IMR-90 (cell line): ENCODE results near the gene NKD1. TPM values are rescaled to one million over a fixed set of nuclear protein-coding genes. Genes with fewer than 3 reads are reported as not detected.

Source experiments
- ATAC-seq: fragments of 200-7000 bp; cut with Tn5 transposase; 2 replicates; pipeline ENCODE4 v1.9.1; 2020; ENCODE audit warnings: low read depth, mild to moderate bottlenecking, moderate library complexity
- BruUV-seq: library from RNA; stranded (reverse); fragments of 400-500 nt; replicated peaks from 2 replicates; lab custom pipeline; 2021; lab: Mats Ljungman, UMichigan
- CTCF ChIA-PET: fragments of 300-600 bp; formaldehyde crosslinking; extraction: SDS; loops from one replicate; lab custom pipeline; 2021; ENCODE audit warnings: antibody characterized with exemption; lab: Yijun Ruan, JAX
- POLR2A ChIA-PET: fragments of 300-600 bp; sonication (Branson Sonifier 250); formaldehyde crosslinking; loops from one replicate; lab custom pipeline; 2022; ENCODE audit warnings: antibody characterized with exemption; ENCODE audit not compliant: unreplicated experiment; lab: Charles Lee
- DNase-seq: peaks from one replicate; pipeline ENCODE4 v3.0.0; 2013
- H2AFZ ChIP-seq: replicated peaks from 2 replicates; pipeline ENCODE3; 2013; ENCODE audit warnings: low read length, mild to moderate bottlenecking; ENCODE audit not compliant: poor library complexity
- H2AK5ac ChIP-seq: 2 replicates; pipeline ENCODE4 v1.6.1; 2013; ENCODE audit warnings: low read depth, low read length, inconsistent platforms
- H2AK9ac ChIP-seq: replicated peaks from 2 replicates; pipeline ENCODE3; 2013; ENCODE audit warnings: mild to moderate bottlenecking, low read depth, low read length, moderate library complexity; ENCODE audit not compliant: poor library complexity
- H2BK120ac ChIP-seq: 2 replicates; pipeline ENCODE4 v1.6.1; 2013; ENCODE audit warnings: low read depth, low read length, inconsistent platforms
- H2BK15ac ChIP-seq: 3 replicates; pipeline ENCODE4 v1.6.1; 2013; ENCODE audit warnings: low read depth, low read length, inconsistent platforms
- H2BK20ac ChIP-seq: 2 replicates; pipeline ENCODE4 v1.6.1; 2013; ENCODE audit warnings: low read depth, mild to moderate bottlenecking, inconsistent platforms, low read length, moderate library complexity
- H2BK5ac ChIP-seq: 2 replicates; pipeline ENCODE4 v1.6.1; 2013; ENCODE audit warnings: mild to moderate bottlenecking, low read depth, low read length, inconsistent platforms; ENCODE audit not compliant: poor library complexity, severe bottlenecking
- H3K14ac ChIP-seq: replicated peaks from 2 replicates; pipeline ENCODE4 v1.6.1; 2013; ENCODE audit warnings: low read depth, low read length, inconsistent platforms
- H3K18ac ChIP-seq: 2 replicates; pipeline ENCODE4 v1.6.1; 2013; ENCODE audit warnings: low read depth, low read length, control low read depth
- H3K23ac ChIP-seq: 2 replicates; pipeline ENCODE4 v1.6.1; 2013; ENCODE audit warnings: low read depth, low read length, inconsistent platforms
- H3K27ac ChIP-seq: 2 replicates; pipeline ENCODE4 v1.5.1; 2013; ENCODE audit warnings: mild to moderate bottlenecking, control low read depth, low read length; ENCODE audit not compliant: insufficient read depth
- H3K27me3 ChIP-seq: 2 replicates; pipeline ENCODE4 v1.6.1; 2013; ENCODE audit warnings: low read length; ENCODE audit not compliant: control insufficient read depth, insufficient read depth
- H3K36me3 ChIP-seq: 2 replicates; pipeline ENCODE4 v1.6.1; 2013; ENCODE audit warnings: low read length, mixed read lengths; ENCODE audit not compliant: control insufficient read depth, insufficient read depth
- H3K4ac ChIP-seq: 2 replicates; pipeline ENCODE4 v1.6.1; 2013; ENCODE audit warnings: low read depth, low read length, inconsistent platforms
- H3K4me1 ChIP-seq: 2 replicates; pipeline ENCODE4 v1.6.1; 2013; ENCODE audit warnings: low read length, mixed read lengths; ENCODE audit not compliant: control insufficient read depth, insufficient read depth
- H3K4me2 ChIP-seq: 2 replicates; pipeline ENCODE4 v1.6.1; 2013; ENCODE audit warnings: low read depth, mild to moderate bottlenecking, control low read depth, low read length, moderate library complexity
- H3K4me3 ChIP-seq: 2 replicates; pipeline ENCODE4 v1.5.1; 2013; ENCODE audit warnings: low read depth, mild to moderate bottlenecking, control low read depth, low read length, moderate library complexity; ENCODE audit not compliant: insufficient read depth
- H3K56ac ChIP-seq: 2 replicates; pipeline ENCODE4 v1.6.1; 2013; ENCODE audit warnings: low read length, inconsistent platforms; ENCODE audit not compliant: insufficient read depth; ENCODE audit errors: extremely low read depth
- H3K79me1 ChIP-seq, 2 experiments: 2 replicates each; pipeline ENCODE4 v1.6.1; 2013; ENCODE audit warnings: low read length in 2 of 2, inconsistent platforms in 1 of 2, low read depth in 1 of 2
- H3K9ac ChIP-seq: 2 replicates; pipeline ENCODE4 v1.6.1; 2013; ENCODE audit warnings: low read depth, low read length, control low read depth
- H3K9me1 ChIP-seq: 2 replicates; pipeline ENCODE4 v1.6.1; 2013; ENCODE audit warnings: low read length, inconsistent platforms; ENCODE audit not compliant: insufficient read depth
- H3K9me3 ChIP-seq: 2 replicates; pipeline ENCODE4 v1.6.1; 2013; ENCODE audit warnings: low read length; ENCODE audit not compliant: control insufficient read depth, insufficient read depth
- H4K20me1 ChIP-seq: 2 replicates; pipeline ENCODE4 v1.6.1; 2013; ENCODE audit warnings: low read length, inconsistent platforms; ENCODE audit not compliant: insufficient read depth
- H4K5ac ChIP-seq: 2 replicates; pipeline ENCODE4 v1.6.1; 2013; ENCODE audit warnings: mild to moderate bottlenecking, low read depth, low read length, control low read depth
- H4K8ac ChIP-seq, 2 experiments: 2 replicates each; pipeline ENCODE4 v1.6.1; 2013; ENCODE audit warnings: low read depth in 2 of 2, low read length in 2 of 2, control low read depth in 1 of 2, inconsistent platforms in 1 of 2
- H4K91ac ChIP-seq: 2 replicates; pipeline ENCODE4 v1.6.1; 2013; ENCODE audit warnings: low read depth, low read length, inconsistent platforms; ENCODE audit not compliant: insufficient read depth
- CEBPB ChIP-seq: IDR thresholded peaks from 2 replicates; pipeline ENCODE4 v1.6.1; 2012; ENCODE audit warnings: low read depth, low read length, improper control_type of control experiment
- MAFK ChIP-seq: IDR thresholded peaks from 2 replicates; pipeline ENCODE4 v1.6.1; 2012; ENCODE audit warnings: low read depth, low read length, improper control_type of control experiment
- MAZ ChIP-seq: IDR thresholded peaks from 2 replicates; pipeline ENCODE4 v1.6.1; 2012; ENCODE audit warnings: low read depth, mild to moderate bottlenecking, low read length, improper control_type of control experiment, moderate library complexity, borderline replicate concordance
- MXI1 ChIP-seq: IDR thresholded peaks from 2 replicates; pipeline ENCODE4 v1.6.1; 2012; ENCODE audit warnings: low read depth, mild to moderate bottlenecking, low read length, moderate library complexity, borderline replicate concordance
- POLR2A ChIP-seq: IDR thresholded peaks from 2 replicates; pipeline ENCODE4 v1.6.1; 2012; ENCODE audit warnings: mild to moderate bottlenecking, low read depth, low read length
- RAD21 ChIP-seq: IDR thresholded peaks from 2 replicates; pipeline ENCODE4 v1.6.1; 2012; ENCODE audit warnings: low read length, improper control_type of control experiment
- RCOR1 ChIP-seq: IDR thresholded peaks from 2 replicates; pipeline ENCODE4 v1.6.1; 2012; ENCODE audit warnings: mild to moderate bottlenecking, low read length, improper control_type of control experiment; ENCODE audit not compliant: insufficient replicate concordance
- RFX5 ChIP-seq: IDR thresholded peaks from 2 replicates; pipeline ENCODE4 v1.8.0; 2012; ENCODE audit warnings: low read depth, mild to moderate bottlenecking, low read length, moderate library complexity
- WGBS, 2 experiments: methylation state at CpG; one replicate each; pipeline versions ENCODE4 v1.1.5 to v1.1.7; 2013; ENCODE audit warnings: missing lambda C conversion rate in 2 of 2; ENCODE audit not compliant: insufficient read length in 1 of 2; ENCODE audit errors: extremely low coverage in 2 of 2; 5-methylcytosine and 5-hydroxymethylcytosine counted together
- dilution Hi-C: fragments of 300-500 bp; cut with HindIII; formaldehyde crosslinking; loops from one replicate; pipeline ENCODE4 v1.14.3; 2018; ENCODE audit warnings: low sequenced_read_pairs; ENCODE audit not compliant: unreplicated experiment
- in situ Hi-C: fragments of 300-500 bp; cut with MboI; formaldehyde crosslinking; loops from 3 replicates; pipeline ENCODE4 v1.14.3; 2019; ENCODE audit warnings: low sequenced_read_pairs, inconsistent platforms, mixed read lengths
- intact Hi-C: fragments of 100-400 bp; cut with micrococcal nuclease; formaldehyde crosslinking; loops from 2 replicates; pipeline ENCODE4 v1.10.0; 2022
- polyA plus RNA-seq, 3 experiments: library from polyadenylated mRNA; depleted of rRNA; stranded (reverse); fragments of >200 nt; gene quantifications; 2 replicates each; pipeline ENCODE4 v1.2.3, GENCODE V29; 2012; ENCODE audit warnings: low replicate concordance in 1 of 3
- total RNA-seq: library from RNA; depleted of rRNA; stranded (reverse); fragments of >200 nt; gene quantifications from 2 replicates; pipeline ENCODE4 v1.2.3, GENCODE V29; 2012
- TF ChIP-seq, protein P1 (sequence below): conservative IDR thresholded peaks from 2 replicates; pipeline ENCODE4 v1.5.1; 2012; ENCODE audit warnings: mild to moderate bottlenecking, low read depth, low read length, improper control_type of control experiment
- TF ChIP-seq, protein P2 (sequence below): fragments of 150-350 bp; IDR thresholded peaks from 2 replicates; pipeline ENCODE4 v1.6.1; 2017; ENCODE audit warnings: mild to moderate bottlenecking, antibody characterized with exemption, low read length, low read depth
- TF ChIP-seq, protein P3 (sequence below): fragments of 150-350 bp; IDR thresholded peaks from 2 replicates; pipeline ENCODE4 v1.6.1; 2016; ENCODE audit warnings: low read depth, mild to moderate bottlenecking, low read length, moderate library complexity, borderline replicate concordance

The NKD1 gene
- total and polyA plus RNA-seq, 2 of the 4 experiments (the other 2 are of a cell fraction) = not detected

DNA sequence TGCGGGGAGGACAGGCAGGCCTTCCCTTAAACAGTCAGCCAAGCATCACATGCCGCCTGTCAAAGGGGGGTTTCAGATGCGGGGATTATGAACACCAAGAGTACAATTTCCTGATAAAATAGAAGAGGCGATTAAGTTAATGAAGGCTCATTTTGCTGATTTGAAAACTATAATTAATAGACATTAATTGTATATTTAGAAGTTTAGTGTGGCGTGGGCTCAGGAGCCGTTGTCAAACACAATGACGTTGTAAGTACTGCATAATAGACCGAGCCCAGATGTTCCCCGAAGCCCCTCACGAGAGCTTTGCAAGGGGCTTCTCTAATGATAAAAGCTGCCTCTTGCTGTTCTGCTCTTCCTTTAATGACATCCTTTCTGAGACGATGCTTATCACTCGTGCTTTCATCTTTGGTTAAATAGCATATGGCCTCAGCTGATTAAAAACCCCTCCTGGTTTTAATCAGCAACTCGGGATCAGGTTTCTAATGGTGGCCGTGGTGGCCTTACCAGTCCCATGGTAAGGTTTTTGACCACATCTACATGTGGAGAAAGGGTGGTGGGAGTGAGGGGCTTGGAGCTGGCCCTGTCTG is 104.7 kb downstream of the NKD1 start:
- no peak for DNase-seq

More for the DNA sequence above, 104.7 kb downstream of the NKD1 start:
- Histone ChIP-seq H2BK15ac (no peak overlapping the region), H3K4me2 (no peak overlapping the region), H3K36me3 (no peaks in the 10 kb centered on the region), H4K5ac (no peak overlapping the region), H3K4me3 (no peak overlapping the region), H4K8ac (no peak overlapping the region), H3K18ac (no peak overlapping the region), H3K9me3 (no peaks in the 10 kb centered on the region), H3K4me1 (no peaks in the 10 kb centered on the region), H3K14ac (no peak overlapping the region), H3K4ac (no peak overlapping the region), H2BK120ac (no peak overlapping the region), H4K91ac (no peak overlapping the region), H2BK20ac (no peak overlapping the region), H3K56ac (no peak overlapping the region), H4K20me1 (no peaks in the 10 kb centered on the region), H2BK5ac (no peak overlapping the region), H2AK9ac (no peak overlapping the region), H3K27me3 (peaks cover 6% of the 10 kb centered on the region; the same call in 1 of the 2 replicates), H3K9ac (no peak overlapping the region), H2AFZ (no peak overlapping the region), H3K9me1 (no peaks in the 10 kb centered on the region), H2AK5ac (no peak overlapping the region), H3K27ac (no peak overlapping the region), H3K23ac (no peak overlapping the region), H3K79me1 (no peaks in the 10 kb centered on the region)
- in situ Hi-C loops (loop anchor here (25.0 kb wide), 1 partner anchor 441 kb away; no protein-coding TSS in a partner anchor), dilution Hi-C loops (no loop called here), intact Hi-C loops (no loop called here)
- POLR2A ChIA-PET = no interaction called here
- 35% methylated on average over 7 of the region's 14 CpGs; no CpG with 5 or more reads in 1 of the 2 experiments for WGBS, 2 experiments
- no TSS peak for BruUV-seq
- no peak for ATAC-seq
- TF ChIP-seq RFX5 = no peak
- TF ChIP-seq, protein P1, sequence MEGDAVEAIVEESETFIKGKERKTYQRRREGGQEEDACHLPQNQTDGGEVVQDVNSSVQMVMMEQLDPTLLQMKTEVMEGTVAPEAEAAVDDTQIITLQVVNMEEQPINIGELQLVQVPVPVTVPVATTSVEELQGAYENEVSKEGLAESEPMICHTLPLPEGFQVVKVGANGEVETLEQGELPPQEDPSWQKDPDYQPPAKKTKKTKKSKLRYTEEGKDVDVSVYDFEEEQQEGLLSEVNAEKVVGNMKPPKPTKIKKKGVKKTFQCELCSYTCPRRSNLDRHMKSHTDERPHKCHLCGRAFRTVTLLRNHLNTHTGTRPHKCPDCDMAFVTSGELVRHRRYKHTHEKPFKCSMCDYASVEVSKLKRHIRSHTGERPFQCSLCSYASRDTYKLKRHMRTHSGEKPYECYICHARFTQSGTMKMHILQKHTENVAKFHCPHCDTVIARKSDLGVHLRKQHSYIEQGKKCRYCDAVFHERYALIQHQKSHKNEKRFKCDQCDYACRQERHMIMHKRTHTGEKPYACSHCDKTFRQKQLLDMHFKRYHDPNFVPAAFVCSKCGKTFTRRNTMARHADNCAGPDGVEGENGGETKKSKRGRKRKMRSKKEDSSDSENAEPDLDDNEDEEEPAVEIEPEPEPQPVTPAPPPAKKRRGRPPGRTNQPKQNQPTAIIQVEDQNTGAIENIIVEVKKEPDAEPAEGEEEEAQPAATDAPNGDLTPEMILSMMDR = no peak
- no peak for TF ChIP-seq RAD21
- TF ChIP-seq POLR2A = no peak
- TF ChIP-seq RCOR1 = no peak
- no peak for TF ChIP-seq CEBPB
- TF ChIP-seq, protein P2, sequence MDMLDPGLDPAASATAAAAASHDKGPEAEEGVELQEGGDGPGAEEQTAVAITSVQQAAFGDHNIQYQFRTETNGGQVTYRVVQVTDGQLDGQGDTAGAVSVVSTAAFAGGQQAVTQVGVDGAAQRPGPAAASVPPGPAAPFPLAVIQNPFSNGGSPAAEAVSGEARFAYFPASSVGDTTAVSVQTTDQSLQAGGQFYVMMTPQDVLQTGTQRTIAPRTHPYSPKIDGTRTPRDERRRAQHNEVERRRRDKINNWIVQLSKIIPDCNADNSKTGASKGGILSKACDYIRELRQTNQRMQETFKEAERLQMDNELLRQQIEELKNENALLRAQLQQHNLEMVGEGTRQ = no peak
- TF ChIP-seq MXI1 = no peak
- no peak for TF ChIP-seq MAZ
- TF ChIP-seq, protein P3, sequence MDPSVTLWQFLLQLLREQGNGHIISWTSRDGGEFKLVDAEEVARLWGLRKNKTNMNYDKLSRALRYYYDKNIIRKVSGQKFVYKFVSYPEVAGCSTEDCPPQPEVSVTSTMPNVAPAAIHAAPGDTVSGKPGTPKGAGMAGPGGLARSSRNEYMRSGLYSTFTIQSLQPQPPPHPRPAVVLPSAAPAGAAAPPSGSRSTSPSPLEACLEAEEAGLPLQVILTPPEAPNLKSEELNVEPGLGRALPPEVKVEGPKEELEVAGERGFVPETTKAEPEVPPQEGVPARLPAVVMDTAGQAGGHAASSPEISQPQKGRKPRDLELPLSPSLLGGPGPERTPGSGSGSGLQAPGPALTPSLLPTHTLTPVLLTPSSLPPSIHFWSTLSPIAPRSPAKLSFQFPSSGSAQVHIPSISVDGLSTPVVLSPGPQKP = no peak
- TF ChIP-seq MAFK = no peak
- CTCF ChIA-PET = interaction anchor here (1.9 kb wide), 1 partner anchor 12 kb away, joined by 11 read pairs; no protein-coding TSS in a partner anchor
